H1 (cell line): ENCODE data around the gene CDK9. TPM values are rescaled to one million over a fixed set of nuclear protein-coding genes. Genes with fewer than 3 reads are reported as not detected.

Experiments used
- CTBP2 ChIP-seq: IDR thresholded peaks from 2 replicates; pipeline ENCODE4 v1.7.0; 2011; ENCODE audit warnings: borderline replicate concordance, mild to moderate bottlenecking, moderate library complexity, mixed read lengths, low read length; ENCODE audit not compliant: insufficient read depth, insufficient read length
- HDAC6 ChIP-seq: IDR thresholded peaks from one replicate; pipeline ENCODE4 v1.7.1; 2012; ENCODE audit warnings: low read depth, mild to moderate bottlenecking, inconsistent platforms, low read length, moderate library complexity
- KDM1A ChIP-seq: fragments of 200-600, 300-600 bp; sonication (generic); IDR thresholded peaks from 2 replicates; pipeline ENCODE4 v1.7.1; 2016; ENCODE audit warnings: mild to moderate bottlenecking, low read length, borderline replicate concordance
- POLR2A ChIP-seq, 2 experiments: IDR thresholded peaks; 1 replicate in 1 of 2; 2 replicates in 1 of 2; pipeline ENCODE4 v1.6.1; 2011; ENCODE audit warnings: low read depth in 2 of 2, low read length in 2 of 2, mild to moderate bottlenecking in 2 of 2; ENCODE audit errors: control extremely low read depth in 1 of 2
- SIX5 ChIP-seq: IDR thresholded peaks from 2 replicates; pipeline ENCODE4 v1.6.1; 2011; ENCODE audit warnings: mild to moderate bottlenecking, low read depth, low read length
- TEAD4 ChIP-seq: IDR thresholded peaks from 2 replicates; pipeline ENCODE4 v1.6.1; 2012; ENCODE audit warnings: low read depth, low read length, inconsistent platforms, mixed read lengths
- polyA plus RNA-seq, 7 experiments: library from polyadenylated mRNA; depleted of rRNA in 3 of 7; stranded (reverse) in 5 of 7; unstranded in 2 of 7; fragments of >200 nt in 5 of 7; fragments of 200-250 nt in 2 of 7; gene quantifications; 1 replicate in 5 of 7; 2 replicates in 1 of 7; 4 replicates in 1 of 7; pipeline versions ENCODE4 v1.2.1 to v1.2.3, GENCODE V29; 2011 to 2013; ENCODE audit warnings: missing spikeins in 2 of 7, mixed read lengths in 2 of 7
- total RNA-seq: library from RNA; stranded (reverse); fragmentation: NEBNext Ultra II Directional; extraction: Animal tissue kit (Norgen Biotek cat#: 25700); gene quantifications from 2 replicates; pipeline ENCODE4 v1.2.1, GENCODE V29; 2021

CDK9 gene
- total and polyA plus RNA-seq, 2 of the 8 experiments (the other 6 are each of a cell fraction or from before 2014, with no cell fraction given): 69.1 to 87.5 TPM

- TF ChIP-seq CTBP2 (no peak), POLR2A (IDR thresholded peaks at IDR 0.05; ENCODE audit: control extremely low read depth in 1 of 2, low read depth in 2 of 2, low read length in 2 of 2) (no peak), SIX5 (no peak), KDM1A (no peak), TEAD4 (no peak), HDAC6 (no peak)
Measured at GRCh38 chr9:127813686-127814226, 27.9 kb downstream of the CDK9 start (continued).
